Gastrocnemius medialis (tissue), 4 donors: ENCODE results near the gene C2CD3.

Experiments used
- POLR2A ChIP-seq, 2 donors: fragments of 450-650 bp; IDR thresholded peaks; one replicate each; pipeline ENCODE4 v1.6.1; 2017; ENCODE audit warnings: antibody characterized with exemption in 2 of 2, mild to moderate bottlenecking in 2 of 2, moderate library complexity in 2 of 2
- TF ChIP-seq, protein P1 (sequence below), 5 experiments: fragments of 450-650 bp in 3 of 5; fragments of 200-600 bp in 2 of 5; sonication (generic) in 2 of 5; IDR thresholded peaks in 4 of 5; conservative IDR thresholded peaks in 1 of 5; 1 replicate in 4 of 5; 2 replicates in 1 of 5; pipeline ENCODE4 v1.5.1; 2016 to 2019; ENCODE audit warnings: antibody characterized with exemption in 5 of 5, mild to moderate bottlenecking in 3 of 5, moderate library complexity in 3 of 5

DNA sequence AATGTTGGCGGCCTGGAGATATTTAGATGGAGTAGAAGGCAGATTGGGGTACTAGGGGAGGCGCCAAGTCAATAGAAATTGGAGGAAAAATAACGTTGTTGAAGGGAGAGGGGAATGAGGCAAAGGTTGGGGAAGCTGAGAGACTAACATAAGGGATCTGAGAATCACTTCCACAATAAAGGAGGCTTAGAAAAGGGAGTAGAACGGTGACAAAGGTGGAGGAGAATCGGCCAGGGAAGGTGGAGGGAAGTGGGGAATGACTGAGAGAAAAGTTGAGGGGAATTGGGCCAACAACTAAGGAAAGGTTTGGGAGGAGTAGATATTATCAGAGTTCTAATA, 797 bp upstream of the C2CD3 start:
- TF ChIP-seq, protein P1, sequence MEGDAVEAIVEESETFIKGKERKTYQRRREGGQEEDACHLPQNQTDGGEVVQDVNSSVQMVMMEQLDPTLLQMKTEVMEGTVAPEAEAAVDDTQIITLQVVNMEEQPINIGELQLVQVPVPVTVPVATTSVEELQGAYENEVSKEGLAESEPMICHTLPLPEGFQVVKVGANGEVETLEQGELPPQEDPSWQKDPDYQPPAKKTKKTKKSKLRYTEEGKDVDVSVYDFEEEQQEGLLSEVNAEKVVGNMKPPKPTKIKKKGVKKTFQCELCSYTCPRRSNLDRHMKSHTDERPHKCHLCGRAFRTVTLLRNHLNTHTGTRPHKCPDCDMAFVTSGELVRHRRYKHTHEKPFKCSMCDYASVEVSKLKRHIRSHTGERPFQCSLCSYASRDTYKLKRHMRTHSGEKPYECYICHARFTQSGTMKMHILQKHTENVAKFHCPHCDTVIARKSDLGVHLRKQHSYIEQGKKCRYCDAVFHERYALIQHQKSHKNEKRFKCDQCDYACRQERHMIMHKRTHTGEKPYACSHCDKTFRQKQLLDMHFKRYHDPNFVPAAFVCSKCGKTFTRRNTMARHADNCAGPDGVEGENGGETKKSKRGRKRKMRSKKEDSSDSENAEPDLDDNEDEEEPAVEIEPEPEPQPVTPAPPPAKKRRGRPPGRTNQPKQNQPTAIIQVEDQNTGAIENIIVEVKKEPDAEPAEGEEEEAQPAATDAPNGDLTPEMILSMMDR (IDR thresholded peaks at IDR 0.05 in 4 of 5, conservative IDR thresholded peaks at IDR 0.05 in 1 of 5): no peak
- no peak for TF ChIP-seq POLR2A (IDR thresholded peaks at IDR 0.05)
